Stimulated activated CD8-positive, alpha-beta memory T cell treated with anti-CD3 and anti-CD28 coated beads, Interleukin-15, amount 100 ng/mL, for 4 hours (primary cell): Measurements from ENCODE around the gene GMDS.

Experiments used
- DNase-seq, 2 donors: peaks; one replicate each; pipeline ENCODE4 v3.0.0-alpha.2; 2020; ENCODE audit warnings: low read depth in 2 of 2

Gene GMDS

GRCh38 chr6:1940381-1940780 is 305.0 kb downstream of the GMDS start:
- DNase-seq = no peak

- DNase-seq = no peak
Observed at GRCh38 chr6:1933292-1933691, 312.1 kb downstream of the GMDS start.

- no peak for DNase-seq
Observed at GRCh38 chr6:1931817-1932216, 313.6 kb downstream of the GMDS start.

- DNase-seq = no peak
Observed at GRCh38 chr6:1930356-1930755, 315.0 kb downstream of the GMDS start.

- DNase-seq = no peak
Observed at GRCh38 chr6:1929931-1930330, 315.5 kb downstream of the GMDS start.

GRCh38 chr6:1925743-1926430 is 319.5 kb downstream of the GMDS start:
- DNase-seq = no peak

- DNase-seq = no peak
Observed at GRCh38 chr6:1923449-1923848, 322.0 kb downstream of the GMDS start.

GRCh38 chr6:1917626-1918371 is 327.6 kb downstream of the GMDS start:
- DNase-seq = peak; percentile 3 to 17

- DNase-seq = no peak
Observed at GRCh38 chr6:1916334-1917070, 328.9 kb downstream of the GMDS start.

GRCh38 chr6:1915226-1915625 is 330.2 kb downstream of the GMDS start:
- no peak for DNase-seq

GRCh38 chr6:1913577-1913976 is 331.8 kb downstream of the GMDS start:
- no peak for DNase-seq

- DNase-seq = no peak
Observed at GRCh38 chr6:1912731-1913130, 332.7 kb downstream of the GMDS start.

- no peak for DNase-seq
Observed at GRCh38 chr6:1911474-1911873, 333.9 kb downstream of the GMDS start.

GRCh38 chr6:1910621-1911407 is 334.6 kb downstream of the GMDS start:
- no peak for DNase-seq

- DNase-seq = no peak
Observed at GRCh38 chr6:1908784-1909183, 336.6 kb downstream of the GMDS start.

GRCh38 chr6:1906609-1907008 is 338.8 kb downstream of the GMDS start:
- DNase-seq = no peak

- no peak for DNase-seq
Observed at GRCh38 chr6:1906014-1906413, 339.4 kb downstream of the GMDS start.

GRCh38 chr6:1904898-1905297 is 340.5 kb downstream of the GMDS start:
- no peak for DNase-seq

- DNase-seq = no peak
Observed at GRCh38 chr6:1904466-1904799, 341.0 kb downstream of the GMDS start.

- no peak for DNase-seq
Observed at GRCh38 chr6:1903780-1904465, 341.5 kb downstream of the GMDS start.

GRCh38 chr6:1901556-1901955 is 343.8 kb downstream of the GMDS start:
- no peak for DNase-seq

- no peak for DNase-seq
Observed at GRCh38 chr6:1896897-1897296, 348.5 kb downstream of the GMDS start.
